Upper lobe of right lung (tissue), 1 donor: ENCODE results near the gene LRRC43. TPM values are rescaled to one million over a fixed set of nuclear protein-coding genes. Genes with fewer than 3 reads are reported as not detected.

Experiments used
- ATAC-seq: fragments of 200-7000 bp; cut with Tn5 transposase; one replicate; pipeline ENCODE4 v1.9.1; 2020; ENCODE audit warnings: mild to moderate bottlenecking, moderate library complexity
- DNase-seq: peaks from one replicate; pipeline ENCODE4 v3.0.0-alpha.2; 2020
- H3K27ac ChIP-seq: fragments of 200-600 bp; one replicate; pipeline ENCODE4 v1.8.0; 2022
- H3K27me3 ChIP-seq: fragments of 200-600 bp; one replicate; pipeline ENCODE4 v1.8.0; 2022; ENCODE audit warnings: mild to moderate bottlenecking
- H3K36me3 ChIP-seq: fragments of 200-600 bp; one replicate; pipeline ENCODE4 v1.8.0; 2022
- H3K4me1 ChIP-seq: fragments of 200-600 bp; one replicate; pipeline ENCODE4 v1.8.0; 2022
- H3K4me3 ChIP-seq: fragments of 200-600 bp; one replicate; pipeline ENCODE4 v1.8.0; 2022; ENCODE audit warnings: mild to moderate bottlenecking
- H3K9me3 ChIP-seq: fragments of 200-600 bp; one replicate; pipeline ENCODE4 v1.8.0; 2022
- intact Hi-C: fragments of 100-400 bp; cut with DNase I; formaldehyde crosslinking; loops from one replicate; pipeline ENCODE4 v1.11.0; 2022
- total RNA-seq: library from RNA; stranded (reverse); fragmentation: NEBNext Ultra II Directional; extraction: Animal tissue kit (Norgen Biotek cat#: 25700); gene quantifications from one replicate; pipeline ENCODE4 v1.2.1, GENCODE V29; 2021
- TF ChIP-seq, protein P1 (sequence below): fragments of 200-600 bp; IDR thresholded peaks from one replicate; pipeline ENCODE4 v1.8.0; 2022; ENCODE audit warnings: antibody characterized with exemption
- donor health status: DM: no; HTN: yes; CAD: no; lungs with severe emphysema.

The LRRC43 gene
- total RNA-seq, 1 donor from 2014 or later, result not detected

DNA sequence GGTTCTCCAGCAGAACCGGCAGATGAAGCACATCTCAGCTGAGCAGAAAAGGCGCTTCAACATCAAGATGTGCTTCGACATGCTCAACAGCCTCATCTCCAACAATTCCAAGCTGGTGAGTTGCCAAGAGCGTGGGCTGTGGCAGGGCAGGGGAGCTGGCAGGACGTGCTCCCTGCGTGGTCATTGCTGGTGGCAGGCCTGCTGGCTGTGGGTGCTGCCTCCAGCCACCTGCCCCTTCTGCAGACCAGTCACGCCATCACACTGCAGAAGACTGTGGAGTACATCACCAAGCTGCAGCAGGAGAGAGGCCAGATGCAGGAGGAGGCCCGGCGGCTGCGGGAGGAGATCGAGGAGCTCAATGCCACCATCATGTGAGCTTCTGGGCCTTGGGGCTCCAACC lies 44.7 kb upstream of the LRRC43 start:
- H3K4me1 ChIP-seq, result no peaks in the 10 kb centered on the region
- intact Hi-C loops, result no loop called here
- H3K36me3 ChIP-seq, result peaks cover 81% of the 10 kb centered on the region
- ATAC-seq (no peak), DNase-seq (no peak)
- H3K27me3 ChIP-seq, result no peaks in the 10 kb centered on the region
- TF ChIP-seq, protein P1, sequence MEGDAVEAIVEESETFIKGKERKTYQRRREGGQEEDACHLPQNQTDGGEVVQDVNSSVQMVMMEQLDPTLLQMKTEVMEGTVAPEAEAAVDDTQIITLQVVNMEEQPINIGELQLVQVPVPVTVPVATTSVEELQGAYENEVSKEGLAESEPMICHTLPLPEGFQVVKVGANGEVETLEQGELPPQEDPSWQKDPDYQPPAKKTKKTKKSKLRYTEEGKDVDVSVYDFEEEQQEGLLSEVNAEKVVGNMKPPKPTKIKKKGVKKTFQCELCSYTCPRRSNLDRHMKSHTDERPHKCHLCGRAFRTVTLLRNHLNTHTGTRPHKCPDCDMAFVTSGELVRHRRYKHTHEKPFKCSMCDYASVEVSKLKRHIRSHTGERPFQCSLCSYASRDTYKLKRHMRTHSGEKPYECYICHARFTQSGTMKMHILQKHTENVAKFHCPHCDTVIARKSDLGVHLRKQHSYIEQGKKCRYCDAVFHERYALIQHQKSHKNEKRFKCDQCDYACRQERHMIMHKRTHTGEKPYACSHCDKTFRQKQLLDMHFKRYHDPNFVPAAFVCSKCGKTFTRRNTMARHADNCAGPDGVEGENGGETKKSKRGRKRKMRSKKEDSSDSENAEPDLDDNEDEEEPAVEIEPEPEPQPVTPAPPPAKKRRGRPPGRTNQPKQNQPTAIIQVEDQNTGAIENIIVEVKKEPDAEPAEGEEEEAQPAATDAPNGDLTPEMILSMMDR, result no peak
- H3K4me3 ChIP-seq, result no peak overlapping the region
- no peaks in the 10 kb centered on the region for H3K9me3 ChIP-seq
- H3K27ac ChIP-seq, result no peak overlapping the region

DNA sequence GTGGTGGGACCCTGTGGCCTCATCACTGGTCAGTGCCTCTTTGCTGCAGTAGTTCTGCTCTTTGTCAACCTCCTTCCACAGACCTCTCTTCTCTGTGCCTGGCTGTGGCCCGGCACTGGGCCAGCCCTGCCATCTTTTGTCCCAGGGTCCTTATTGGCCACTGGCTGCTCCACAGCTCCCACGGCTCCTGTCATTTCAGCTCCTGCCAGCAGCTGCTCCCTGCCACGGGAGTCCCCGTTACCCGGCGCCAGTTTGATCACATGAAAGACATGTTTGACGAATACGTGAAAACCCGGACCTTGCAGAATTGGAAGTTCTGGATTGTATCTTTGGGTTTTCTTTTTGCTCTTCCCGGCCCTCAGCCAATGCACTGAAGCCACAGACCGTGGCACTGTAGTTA lies 44.3 kb upstream of the LRRC43 start:
- H3K27ac ChIP-seq, result no peak overlapping the region
- H3K36me3 ChIP-seq, result peaks cover 82% of the 10 kb centered on the region
- H3K27me3 ChIP-seq, result no peaks in the 10 kb centered on the region
- TF ChIP-seq, protein P1, result no peak
- intact Hi-C loops, result no loop called here
- no peaks in the 10 kb centered on the region for H3K4me1 ChIP-seq
- no peak overlapping the region for H3K4me3 ChIP-seq
- ATAC-seq (no peak), DNase-seq (no peak)
- H3K9me3 ChIP-seq, result no peaks in the 10 kb centered on the region

DNA sequence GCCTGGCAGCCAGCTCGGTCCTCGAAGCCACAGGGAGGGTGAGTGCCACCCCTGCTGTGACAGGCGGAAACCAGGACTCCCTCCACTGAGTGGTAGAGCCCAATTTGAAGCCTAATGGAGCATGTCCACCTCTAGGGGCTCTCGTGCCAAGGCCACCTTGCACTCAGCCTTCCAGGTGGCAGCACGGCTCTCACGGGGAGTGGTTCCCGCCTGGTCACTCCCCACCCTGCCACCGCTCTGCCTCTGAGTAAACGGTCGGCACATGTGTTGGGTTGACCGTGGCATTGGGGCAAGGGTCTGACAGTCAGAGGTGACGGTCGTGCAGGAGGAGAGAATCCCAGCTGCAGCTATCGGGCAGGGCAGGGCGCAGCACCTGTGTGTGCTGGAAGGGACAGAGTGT lies 43.7 kb upstream of the LRRC43 start:
- DNase-seq, result no peak
- TF ChIP-seq, protein P1, result no peak
- intact Hi-C loops, result no loop called here

DNA sequence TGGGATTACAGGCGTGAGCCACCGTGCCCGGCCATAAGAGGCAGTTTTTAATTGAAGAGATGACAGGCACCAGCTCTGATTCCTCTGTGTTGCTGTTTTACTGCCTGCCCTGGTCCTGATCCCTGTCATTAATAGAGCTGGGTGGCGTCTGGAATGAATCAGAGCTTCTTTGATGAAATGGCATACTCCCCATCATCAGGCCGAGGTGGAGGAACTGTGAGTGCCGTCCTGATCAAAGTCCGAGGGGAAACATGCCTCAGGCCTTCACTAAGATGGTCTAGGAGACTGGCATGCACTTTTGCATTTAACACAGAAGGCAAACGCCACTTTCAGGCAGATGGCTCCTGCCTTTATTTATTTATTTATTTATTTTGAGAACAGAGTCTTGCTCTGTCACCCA lies 43.0 kb upstream of the LRRC43 start:
- intact Hi-C loops, result no loop called here

More for the DNA sequence above, 43.7 kb upstream of the LRRC43 start:
- H3K4me3 ChIP-seq, result no peak overlapping the region
- H3K9me3 ChIP-seq, result no peaks in the 10 kb centered on the region
- H3K36me3 ChIP-seq, result peaks cover 83% of the 10 kb centered on the region
- no peak overlapping the region for H3K27ac ChIP-seq
- no peaks in the 10 kb centered on the region for H3K4me1 ChIP-seq
- no peaks in the 10 kb centered on the region for H3K27me3 ChIP-seq
- ATAC-seq, result no peak

DNA sequence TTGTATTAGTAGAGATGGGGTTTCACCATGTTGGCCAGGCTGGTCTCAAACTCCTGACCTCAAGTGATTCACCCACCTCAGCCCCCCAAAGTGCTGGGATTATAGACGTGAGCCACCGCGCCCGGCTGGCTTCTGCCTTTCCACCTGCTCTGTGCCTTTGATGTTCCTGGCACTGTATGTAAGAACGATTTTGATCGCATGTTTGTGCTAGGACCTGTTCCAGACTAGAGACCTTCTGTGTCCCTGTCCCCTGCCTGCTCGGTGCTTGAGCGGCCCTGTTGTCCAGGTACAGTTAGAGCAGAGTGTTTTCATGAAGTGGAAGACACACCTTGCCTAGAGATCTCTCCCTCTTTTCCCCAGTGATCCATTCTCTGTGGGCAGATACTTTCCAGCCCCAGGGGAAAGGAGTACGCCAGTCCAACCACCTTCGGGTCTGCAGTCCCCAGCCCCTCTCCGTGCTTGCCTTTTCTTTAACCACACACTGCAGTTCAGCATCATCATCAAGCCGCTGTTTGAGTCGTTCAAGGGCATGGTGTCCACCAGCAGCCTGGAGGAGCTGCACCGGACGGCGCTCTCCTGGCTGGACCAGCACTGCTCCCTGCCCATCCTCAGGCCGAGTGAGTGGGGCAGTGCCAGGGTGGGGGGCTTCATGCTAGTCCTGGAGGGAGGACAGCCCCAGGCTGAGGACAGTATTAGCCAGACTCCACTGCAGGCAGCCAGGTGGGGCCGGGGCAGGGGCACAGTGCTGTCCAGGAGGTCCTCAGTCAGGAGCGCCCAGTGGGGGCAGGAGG lies 42.3 kb upstream of the LRRC43 start:
- peaks cover 79% of the 10 kb centered on the region for H3K36me3 ChIP-seq
- H3K4me1 ChIP-seq, result no peaks in the 10 kb centered on the region
- TF ChIP-seq, protein P1, result no peak

More for the DNA sequence above, 43.0 kb upstream of the LRRC43 start:
- ATAC-seq (no peak), DNase-seq (no peak)
- no peaks in the 10 kb centered on the region for H3K4me1 ChIP-seq
- peaks cover 86% of the 10 kb centered on the region for H3K36me3 ChIP-seq
- no peak overlapping the region for H3K27ac ChIP-seq
- no peaks in the 10 kb centered on the region for H3K27me3 ChIP-seq
- TF ChIP-seq, protein P1, result no peak
- no peak overlapping the region for H3K4me3 ChIP-seq
- no peaks in the 10 kb centered on the region for H3K9me3 ChIP-seq

More for the DNA sequence above, 42.3 kb upstream of the LRRC43 start:
- no peaks in the 10 kb centered on the region for H3K27me3 ChIP-seq
- DNase-seq, result no peak
- no peak for ATAC-seq
- no peaks in the 10 kb centered on the region for H3K9me3 ChIP-seq
- no peak overlapping the region for H3K27ac ChIP-seq
- no peak overlapping the region for H3K4me3 ChIP-seq
- intact Hi-C loops, result no loop called here
